Peyer's patch (tissue), 4 donors: Measurements from ENCODE around the gene MAML3.

ENCODE experiments used
- CTCF ChIP-seq, 6 experiments: fragments of 450-650 bp in 4 of 6; fragments of 200-600 bp in 2 of 6; sonication (generic) in 1 of 6; IDR thresholded peaks; one replicate each; pipeline ENCODE4 v1.5.1; 2017 to 2019; ENCODE audit warnings: antibody characterized with exemption in 6 of 6, mild to moderate bottlenecking in 3 of 6, moderate library complexity in 1 of 6
- POLR2A ChIP-seq, 2 donors: fragments of 450-650 bp; IDR thresholded peaks; one replicate each; pipeline ENCODE4 v1.5.1; 2017; ENCODE audit warnings: antibody characterized with exemption in 2 of 2, mild to moderate bottlenecking in 2 of 2, moderate library complexity in 2 of 2

- no peak for TF ChIP-seq CTCF (IDR thresholded peaks at IDR 0.05)
- TF ChIP-seq POLR2A (IDR thresholded peaks at IDR 0.05) = no peak
Measured at GRCh38 chr4:140018931-140019618, 134.9 kb downstream of the MAML3 start.
